DMS53 treated with DMSO at 0.1 percent for 48 hours (cell line): ENCODE measurements around the gene RAI14.

Experiments used
- DNase-seq: peaks from one replicate; lab custom pipeline; 2025; ENCODE audit not compliant: unreplicated experiment; lab: John Stamatoyannopoulos, UW

RAI14 gene

GRCh38 chr5:34639852-34640626, 16.1 kb upstream of the RAI14 start:
- DNase-seq, result no peak

GRCh38 chr5:34648039-34648839, 7.9 kb upstream of the RAI14 start:
- DNase-seq, result no peak

DNA sequence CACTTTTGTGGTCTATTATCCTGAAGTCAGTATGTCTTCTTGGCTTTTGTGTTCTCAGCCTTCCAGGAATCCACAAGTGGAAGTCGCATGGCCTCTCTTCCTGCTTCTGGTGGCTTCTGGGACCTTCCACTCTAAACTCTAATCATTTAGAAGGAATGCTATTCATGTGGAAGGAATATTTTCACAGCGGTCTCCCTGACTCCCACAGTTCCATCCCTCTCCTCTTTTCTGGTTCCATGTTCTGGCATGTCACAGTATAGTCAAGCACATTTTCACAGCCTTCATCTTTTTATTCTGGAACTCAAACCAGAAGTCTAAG, 7.3 kb upstream of the RAI14 start:
- no peak for DNase-seq

DNA sequence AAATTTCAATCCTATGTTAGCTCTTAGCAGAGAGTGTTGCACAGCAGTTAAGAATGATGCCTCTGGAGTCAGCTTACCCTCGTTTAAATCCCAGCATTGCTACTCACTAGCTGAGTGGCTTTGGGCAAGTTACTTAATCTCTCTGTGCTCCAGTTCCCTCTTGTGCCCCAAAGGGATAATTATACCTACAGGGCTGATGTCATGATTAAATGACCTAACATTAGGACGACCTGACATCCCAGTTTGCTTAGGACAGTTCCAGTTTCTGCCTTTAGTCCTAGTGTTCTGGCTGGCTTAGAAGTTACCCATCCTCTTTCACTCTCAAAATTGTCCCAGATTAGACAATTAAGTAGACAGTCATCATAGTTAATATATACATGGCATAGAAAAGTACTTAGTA, 4.3 kb upstream of the RAI14 start:
- no peak for DNase-seq

DNA sequence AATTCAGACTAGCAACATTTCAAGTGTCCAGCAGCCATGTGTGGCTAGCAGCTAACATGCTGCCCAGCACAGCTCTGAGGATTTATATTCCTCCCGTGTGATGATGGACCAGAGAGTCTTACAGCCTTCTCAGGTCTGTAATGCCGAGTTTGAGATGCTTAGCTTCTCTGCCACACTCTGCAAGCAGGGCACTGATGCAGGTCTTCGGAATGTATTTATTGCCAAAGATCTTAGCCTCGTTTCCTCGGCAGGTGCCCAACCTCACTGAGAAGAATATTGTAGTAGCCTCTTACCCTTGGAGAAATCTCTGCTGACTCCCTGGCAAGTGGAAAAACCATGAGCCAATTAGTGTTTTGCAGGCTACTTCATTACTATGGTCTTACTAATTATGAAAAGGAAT, 3.7 kb upstream of the RAI14 start:
- DNase-seq, result no peak

- DNase-seq, result no peak
Observed at GRCh38 chr5:34652914-34653313, 3.2 kb upstream of the RAI14 start.

DNA sequence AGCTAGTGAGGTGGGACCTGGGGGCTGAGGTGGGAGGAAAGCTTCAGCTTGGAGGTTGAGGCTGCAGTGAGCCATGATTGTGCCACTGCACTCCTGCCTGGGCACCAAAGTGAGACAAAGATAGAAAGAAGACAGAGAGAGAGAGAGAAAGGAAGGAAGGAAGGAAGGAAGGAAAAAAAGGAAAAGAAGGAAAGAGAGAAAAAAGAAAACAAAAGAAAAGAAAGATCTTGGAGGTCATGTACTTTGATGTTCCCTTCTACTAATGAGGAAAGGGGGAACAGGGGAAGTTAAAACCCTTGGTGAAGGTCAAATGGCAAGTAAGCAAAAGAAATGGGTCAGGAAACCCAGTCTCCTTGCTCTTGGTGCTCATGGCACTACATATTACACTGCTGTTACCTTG, 2.4 kb upstream of the RAI14 start:
- DNase-seq, result no peak

- peak; percentile 65 for DNase-seq
Observed at GRCh38 chr5:34655354-34655991, 655 bp upstream of the RAI14 start.

GRCh38 chr5:34656700-34657273, 659 bp downstream of the RAI14 start:
- no peak for DNase-seq

GRCh38 chr5:34657274-34657921, 1.3 kb downstream of the RAI14 start:
- DNase-seq, result no peak

DNA sequence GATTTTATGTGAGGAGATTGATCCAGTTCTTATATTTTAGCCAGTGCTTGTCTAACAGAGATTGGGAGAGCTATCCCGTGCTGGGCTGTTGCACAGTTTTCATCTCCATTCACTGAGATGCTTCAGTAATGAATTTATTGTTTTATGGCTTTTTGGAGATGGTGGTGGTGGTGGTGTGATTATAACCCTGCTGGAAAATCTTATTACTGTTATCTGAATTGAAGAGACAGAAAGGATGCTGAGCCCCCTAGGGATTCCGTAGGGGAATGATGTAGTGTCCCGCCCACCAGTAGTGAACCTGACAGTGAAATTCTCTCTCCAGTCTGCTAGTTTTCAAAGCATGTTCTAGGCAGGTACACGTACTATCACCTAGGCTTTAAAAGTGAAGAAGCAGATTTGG, 1.9 kb downstream of the RAI14 start:
- no peak for DNase-seq

- no peak for DNase-seq
Observed at GRCh38 chr5:34659168-34659567, 3.0 kb downstream of the RAI14 start.

DNA sequence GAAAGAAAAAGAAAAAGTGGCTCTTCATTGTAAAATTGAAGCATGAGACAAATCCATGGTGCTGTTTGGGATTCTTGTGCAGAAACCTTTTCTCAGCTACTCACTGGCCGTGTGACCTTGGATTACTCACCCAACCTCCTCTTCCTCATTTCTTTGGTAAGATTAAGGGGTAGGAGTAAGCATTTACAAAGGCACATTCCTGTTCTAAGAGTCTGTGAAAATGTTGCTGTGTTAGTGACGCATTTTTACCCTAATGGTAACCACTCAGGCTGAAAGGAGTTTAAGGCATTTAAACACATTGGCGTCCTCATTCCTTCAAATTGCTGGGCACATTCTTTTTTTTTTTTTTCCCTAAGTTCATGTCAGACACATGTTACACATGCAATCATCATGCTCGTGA, 4.3 kb downstream of the RAI14 start:
- DNase-seq, result no peak

GRCh38 chr5:34663771-34664496, 7.8 kb downstream of the RAI14 start:
- DNase-seq, result no peak

DNA sequence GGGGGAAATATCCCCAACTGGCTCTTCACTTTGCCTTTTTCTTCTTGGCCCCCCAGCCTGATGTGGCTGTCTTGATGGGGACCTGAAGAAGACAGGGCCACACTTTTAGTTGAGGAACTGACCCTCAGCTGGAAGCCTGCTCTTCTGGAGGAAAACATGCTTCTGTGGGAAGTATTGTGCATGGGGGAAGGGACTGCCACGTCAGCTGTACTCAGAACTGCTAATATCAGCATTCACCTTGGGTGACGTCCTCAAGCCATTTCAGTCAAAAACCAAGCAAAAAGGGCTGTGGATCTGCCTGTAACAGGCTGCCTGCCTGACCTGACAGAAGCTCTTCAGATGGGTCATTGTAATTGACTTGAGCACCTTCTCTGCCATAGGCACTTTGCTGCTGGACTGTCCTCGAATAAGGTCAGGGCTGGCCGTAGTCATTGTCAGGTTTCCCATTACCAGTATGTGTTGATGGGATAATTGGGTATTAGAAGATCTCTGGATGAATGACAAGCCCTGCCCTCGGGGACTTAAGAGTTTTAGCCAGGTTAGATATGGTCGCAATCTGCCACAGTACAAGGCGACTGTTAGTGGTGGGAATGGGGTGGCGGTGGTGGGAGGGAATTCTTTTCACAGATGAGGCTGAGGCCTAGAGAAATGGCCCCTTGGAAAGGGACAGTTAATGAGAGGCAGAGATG, 10.4 kb downstream of the RAI14 start:
- DNase-seq, result no peak

DNA sequence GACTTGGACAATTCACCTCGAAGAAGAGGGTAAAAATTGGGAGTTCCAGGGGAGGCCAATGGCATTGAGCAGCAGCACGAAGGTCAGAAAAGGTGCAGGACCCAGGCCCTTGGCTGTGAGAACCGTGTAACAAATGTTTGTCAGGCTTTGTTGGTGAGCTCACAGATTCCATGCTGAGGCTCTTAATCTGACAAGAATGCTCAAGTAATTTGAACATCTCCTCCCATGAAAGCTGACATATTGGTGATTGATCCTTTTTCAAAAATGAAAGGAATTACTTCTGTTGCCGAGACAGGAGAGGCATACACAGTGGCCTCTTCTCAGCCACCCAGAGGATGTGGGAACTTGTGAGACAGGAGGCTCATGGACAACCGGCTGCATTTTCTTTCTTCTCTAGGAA, 11.6 kb downstream of the RAI14 start:
- DNase-seq, result no peak

- no peak for DNase-seq
Observed at GRCh38 chr5:34669931-34670516, 13.9 kb downstream of the RAI14 start.

DNA sequence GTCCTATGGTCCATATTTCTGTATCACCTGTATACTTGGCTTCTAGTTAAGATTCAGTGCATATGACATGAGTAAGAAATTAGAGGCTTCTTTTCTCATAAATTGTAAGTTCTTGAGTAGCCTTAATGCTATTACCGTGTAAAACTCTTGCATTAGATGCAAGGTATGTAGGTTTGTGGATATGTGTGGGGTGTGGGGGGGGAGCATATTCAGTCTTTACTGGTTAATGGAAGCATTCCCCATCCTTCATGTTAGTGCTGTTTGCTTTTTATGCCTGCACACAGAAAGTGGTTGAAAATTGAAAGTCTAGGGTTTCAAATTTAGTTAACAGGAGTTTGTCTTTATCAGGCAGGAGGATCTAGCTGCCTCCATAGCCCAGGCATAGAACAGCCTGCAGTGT, 16.1 kb downstream of the RAI14 start:
- DNase-seq, result no peak

GRCh38 chr5:34673463-34674125, 17.5 kb downstream of the RAI14 start:
- DNase-seq, result no peak
